ENCODE results near the gene LMLN.
"Not testable (repeated sequence)": the region's sequence is repeated elsewhere in the genome, so short reads cannot be mapped to it uniquely, and the experiment has no call there.

LMLN gene

GRCh38 chr3:197913641-197914380 lies 46.2 kb upstream of the LMLN start:
- ATAC-seq, result no peak
- no peak for TF ChIP-seq CSDC2 (CRISPR knock-in tag; IDR thresholded peaks at IDR 0.05)
- no peak for TF ChIP-seq ISL1 (CRISPR knock-in tag; IDR thresholded peaks at IDR 0.05)
- no peak for TF ChIP-seq ZFP3 (CRISPR knock-in tag; IDR thresholded peaks at IDR 0.05)
- TF ChIP-seq ZC3H10 (CRISPR knock-in tag; IDR thresholded peaks at IDR 0.05), result no peak
- no peak for TF ChIP-seq GLIS3 (CRISPR knock-in tag; IDR thresholded peaks at IDR 0.05)
- no peak for TF ChIP-seq ZNF8 (CRISPR knock-in tag; IDR thresholded peaks at IDR 0.05)
- no peak for TF ChIP-seq ESRRG (CRISPR knock-in tag; IDR thresholded peaks at IDR 0.05)

GRCh38 chr3:197921429-197922275 lies 38.4 kb upstream of the LMLN start:
- ATAC-seq, result not testable (repeated sequence)

GRCh38 chr3:197926418-197926817 lies 33.6 kb upstream of the LMLN start:
- no peak for ATAC-seq
- no peak for TF ChIP-seq TSHZ2 (CRISPR knock-in tag; IDR thresholded peaks at IDR 0.05)
- no peak for TF ChIP-seq ZFP3 (CRISPR knock-in tag; IDR thresholded peaks at IDR 0.05)
- no peak for TF ChIP-seq CREB5 (CRISPR knock-in tag; IDR thresholded peaks at IDR 0.05; ENCODE audit: low read depth)
- TF ChIP-seq CSRNP3 (CRISPR knock-in tag; IDR thresholded peaks at IDR 0.05), result no peak
- no peak for TF ChIP-seq CSDC2 (CRISPR knock-in tag; IDR thresholded peaks at IDR 0.05)
- no peak for TF ChIP-seq TOX (CRISPR knock-in tag; IDR thresholded peaks at IDR 0.05; ENCODE audit: borderline replicate concordance)
- no peak for TF ChIP-seq PATZ1 (CRISPR knock-in tag; IDR thresholded peaks at IDR 0.05; ENCODE audit: borderline replicate concordance)
- no peak for TF ChIP-seq ESRRG (CRISPR knock-in tag; IDR thresholded peaks at IDR 0.05)
- no peak for TF ChIP-seq POU6F1 (CRISPR knock-in tag; IDR thresholded peaks at IDR 0.05; ENCODE audit: borderline replicate concordance, low read depth)
- no peak for TF ChIP-seq ISL1 (CRISPR knock-in tag; IDR thresholded peaks at IDR 0.05)
- TF ChIP-seq RARB (CRISPR knock-in tag; IDR thresholded peaks at IDR 0.05), result no peak
- TF ChIP-seq ZNF70 (CRISPR knock-in tag; IDR thresholded peaks at IDR 0.05), result no peak
- no peak for TF ChIP-seq BACH2 (CRISPR knock-in tag; IDR thresholded peaks at IDR 0.05; ENCODE audit: borderline replicate concordance)
- no peak for TF ChIP-seq PPARA (CRISPR knock-in tag; IDR thresholded peaks at IDR 0.05; ENCODE audit: borderline replicate concordance)
- no peak for TF ChIP-seq ZNF565 (CRISPR knock-in tag; conservative IDR thresholded peaks at IDR 0.05; ENCODE audit: low read depth)
- TF ChIP-seq ARNTL (CRISPR knock-in tag; IDR thresholded peaks at IDR 0.05; ENCODE audit: borderline replicate concordance, low read depth), result no peak
- TF ChIP-seq ZNF8 (CRISPR knock-in tag; IDR thresholded peaks at IDR 0.05), result no peak
- no peak for TF ChIP-seq OSR1 (CRISPR knock-in tag; IDR thresholded peaks at IDR 0.05)

GRCh38 chr3:197927578-197927977 lies 32.4 kb upstream of the LMLN start:
- not testable (repeated sequence) for ATAC-seq
